Naive B cell (primary cell): ENCODE measurements around the gene SOX6. TPM values are rescaled to one million over a fixed set of nuclear protein-coding genes. Genes with fewer than 3 reads are reported as not detected.
"Not testable (repeated sequence)": the region's sequence is repeated elsewhere in the genome, so short reads cannot be mapped to it uniquely, and the experiment has no call there.

Experiments used
- ATAC-seq, 2 donors: fragments of 150-1000 bp; cut with Tn5 transposase; 2 replicates each; pipeline ENCODE4 v1.10.0; 2021; ENCODE audit warnings: low read depth in 2 of 2, mild to moderate bottlenecking in 2 of 2, moderate library complexity in 2 of 2
- DNase-seq: peaks from one replicate; pipeline ENCODE4 v3.0.0; 2022
- H3K27ac Mint-ChIP-seq, 6 donors: one replicate each; pipeline ENCODE4 v1.8.0; 2020 to 2022; ENCODE audit warnings: mild to moderate bottlenecking in 6 of 6, mixed read lengths in 6 of 6, moderate library complexity in 5 of 6, inconsistent platforms in 2 of 6
- H3K27me3 Mint-ChIP-seq, 3 donors: one replicate each; pipeline ENCODE4 v1.8.0; 2021 to 2022; ENCODE audit warnings: mixed read lengths in 3 of 3, mild to moderate bottlenecking in 1 of 3
- H3K36me3 Mint-ChIP-seq, 2 donors: one replicate each; pipeline ENCODE4 v1.8.0; 2020 to 2022; ENCODE audit warnings: mixed read lengths in 2 of 2, inconsistent platforms in 1 of 2, mild to moderate bottlenecking in 1 of 2
- H3K4me1 Mint-ChIP-seq, 3 donors: one replicate each; pipeline ENCODE4 v1.8.0; 2020 to 2022; ENCODE audit warnings: mixed read lengths in 3 of 3, inconsistent platforms in 1 of 3, mild to moderate bottlenecking in 1 of 3, moderate library complexity in 1 of 3
- H3K4me3 Mint-ChIP-seq, 8 donors: one replicate each; pipeline ENCODE4 v1.8.0; 2020 to 2022; ENCODE audit warnings: mild to moderate bottlenecking in 8 of 8, mixed read lengths in 8 of 8, moderate library complexity in 8 of 8, inconsistent platforms in 2 of 8
- H3K9me3 Mint-ChIP-seq, 7 donors: one replicate each; pipeline ENCODE4 v1.8.0; 2020 to 2022; ENCODE audit warnings: mixed read lengths in 7 of 7, mild to moderate bottlenecking in 5 of 7, inconsistent platforms in 2 of 7, moderate library complexity in 1 of 7
- polyA plus RNA-seq, 6 donors: library from polyadenylated mRNA; unstranded; fragments of 300-500 nt; fragmentation: Illumina TruSeq; gene quantifications; one replicate each; pipeline ENCODE4 v1.2.3, GENCODE V29; 2021; ENCODE audit warnings: low read depth in 6 of 6

The SOX6 gene
- polyA plus RNA-seq, result not detected

DNA sequence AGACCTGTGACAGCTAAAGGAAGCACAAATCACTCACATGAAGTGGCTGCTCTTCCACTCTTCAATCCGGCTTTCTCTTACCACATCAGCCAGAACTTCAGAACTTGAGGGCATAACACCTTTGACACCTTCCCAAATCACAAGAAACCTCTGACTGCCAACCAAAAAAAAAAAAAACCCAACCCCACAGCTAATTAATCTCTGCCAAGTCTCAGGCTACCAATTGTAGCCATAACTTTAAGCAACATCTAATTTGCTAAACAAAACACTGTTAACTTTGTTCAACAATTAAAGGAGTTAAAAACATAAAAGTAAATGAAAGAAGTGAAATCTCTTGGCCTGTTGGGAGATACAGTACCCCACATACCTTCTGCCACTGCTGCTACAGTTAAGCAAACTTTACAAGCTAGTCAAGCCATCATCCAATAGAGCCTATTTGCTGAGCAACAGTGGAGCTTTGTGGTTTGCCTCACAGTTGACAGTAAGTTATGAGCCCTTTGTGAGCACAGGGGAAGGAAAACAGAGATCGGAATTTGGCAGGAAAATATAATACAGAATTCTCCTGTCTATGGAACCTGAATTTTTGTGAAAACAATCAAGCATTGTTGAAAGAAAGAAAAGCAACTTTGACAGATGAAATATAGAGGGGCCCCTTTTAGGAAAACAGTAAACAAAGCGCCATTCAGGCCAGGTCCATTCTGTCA lies at the start of gene SOX6:
Gene SOX6 (minus strand): TSS at position 490 of the 704 bp plus-strand sequence. CDS start 15,298 bp downstream, outside the sequence.
- no peaks in the 10 kb centered on the region for H3K9me3 Mint-ChIP-seq

GRCh38 chr11:16404781-16405285 lies 48.5 kb upstream of the SOX6 start:
- Mint-ChIP-seq H3K4me3 (no peak overlapping the region), H3K27me3 (no peaks in the 10 kb centered on the region), H3K9me3 (peaks cover 0 to 3% (median 0%) of the 10 kb centered on the region in 7 donors), H3K27ac (no peak overlapping the region), H3K4me1 (no peaks in the 10 kb centered on the region), H3K36me3 (no peaks in the 10 kb centered on the region)
- ATAC-seq (no peak), DNase-seq (no peak)

More for the DNA sequence above, at the start of gene SOX6:
- H3K4me1 Mint-ChIP-seq, result no peaks in the 10 kb centered on the region
- ATAC-seq, result no peak
- H3K27ac Mint-ChIP-seq, result no peak within 1 kb of the TSS
- H3K36me3 Mint-ChIP-seq, result no peaks in the 10 kb centered on the region
- DNase-seq, result no peak
- H3K4me3 Mint-ChIP-seq, result no peak within 1 kb of the TSS
- H3K27me3 Mint-ChIP-seq, result peaks cover 0 to 5% (median 0%) of the 10 kb centered on the region in 3 donors

DNA sequence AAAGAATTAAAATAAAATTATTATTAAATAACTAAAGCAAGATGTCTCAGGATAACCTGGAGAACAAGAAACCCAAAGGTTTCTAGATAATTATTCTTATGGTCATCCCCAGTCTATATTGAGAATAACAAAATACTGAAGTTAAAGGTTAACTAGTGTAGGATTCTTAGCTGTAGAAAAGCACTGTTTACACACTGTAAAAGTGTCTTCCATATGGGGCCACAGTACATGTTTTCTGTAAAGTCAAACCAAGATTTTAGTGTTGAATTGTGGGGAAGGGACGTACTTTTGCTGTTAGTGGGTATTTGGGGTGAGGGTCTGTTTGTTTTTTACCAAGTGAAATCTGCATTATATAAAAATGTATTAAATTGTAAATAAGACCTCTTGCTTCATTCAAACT lies 47.5 kb upstream of the SOX6 start:
- H3K4me1 Mint-ChIP-seq, result no peaks in the 10 kb centered on the region
- peaks cover 0 to 3% (median 0%) of the 10 kb centered on the region in 7 donors for H3K9me3 Mint-ChIP-seq
- no peak overlapping the region for H3K27ac Mint-ChIP-seq
- H3K4me3 Mint-ChIP-seq, result no peak overlapping the region
- no peaks in the 10 kb centered on the region for H3K36me3 Mint-ChIP-seq
- H3K27me3 Mint-ChIP-seq, result no peaks in the 10 kb centered on the region
- DNase-seq (no peak), ATAC-seq (no peak)

DNA sequence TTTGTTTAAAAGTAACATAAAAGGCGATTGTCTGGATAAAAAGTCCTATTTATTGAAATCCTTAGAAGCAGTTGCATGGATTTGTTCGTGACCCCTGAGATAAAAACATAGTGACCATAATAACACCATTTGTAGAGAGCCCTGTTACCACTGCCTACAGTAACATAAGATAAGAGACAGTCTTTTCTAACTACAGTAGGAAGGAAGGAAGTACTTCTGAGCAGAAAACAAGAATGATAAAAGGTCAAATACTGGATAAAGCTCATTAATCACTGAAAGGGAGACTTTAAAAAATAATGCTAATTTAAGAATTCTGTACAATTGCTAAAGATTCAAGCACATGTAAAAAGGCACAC lies 47.1 kb upstream of the SOX6 start:
- Mint-ChIP-seq H3K27me3 (no peaks in the 10 kb centered on the region), H3K9me3 (peaks cover 0 to 3% (median 0%) of the 10 kb centered on the region in 7 donors), H3K4me3 (no peak overlapping the region), H3K4me1 (no peaks in the 10 kb centered on the region), H3K36me3 (no peaks in the 10 kb centered on the region), H3K27ac (no peak overlapping the region)
- no peak for ATAC-seq
- DNase-seq, result no peak

GRCh38 chr11:16402654-16403447 lies 46.5 kb upstream of the SOX6 start:
- Mint-ChIP-seq H3K4me1 (no peaks in the 10 kb centered on the region), H3K27ac (no peak overlapping the region)
- no peak for DNase-seq

GRCh38 chr11:16397390-16397789 lies 41.0 kb upstream of the SOX6 start:
- H3K4me1 Mint-ChIP-seq, result no peaks in the 10 kb centered on the region
- H3K9me3 Mint-ChIP-seq, result peaks cover 0 to 1% (median 0%) of the 10 kb centered on the region in 7 donors
- H3K27me3 Mint-ChIP-seq, result no peaks in the 10 kb centered on the region
- ATAC-seq (no peak), DNase-seq (no peak)
- no peak overlapping the region for H3K4me3 Mint-ChIP-seq
- no peak overlapping the region for H3K27ac Mint-ChIP-seq
- H3K36me3 Mint-ChIP-seq, result no peaks in the 10 kb centered on the region

More at GRCh38 chr11:16402654-16403447, 46.5 kb upstream of the SOX6 start:
- Mint-ChIP-seq H3K4me3 (no peak overlapping the region), H3K36me3 (no peaks in the 10 kb centered on the region), H3K27me3 (no peaks in the 10 kb centered on the region), H3K9me3 (peaks cover 0 to 3% (median 0%) of the 10 kb centered on the region in 7 donors)
- no peak for ATAC-seq

GRCh38 chr11:16395601-16396000 lies 39.3 kb upstream of the SOX6 start:
- ATAC-seq (no peak), DNase-seq (no peak)
- Mint-ChIP-seq H3K9me3 (peaks cover 0 to 7% (median 2%) of the 10 kb centered on the region in 7 donors), H3K27me3 (no peaks in the 10 kb centered on the region), H3K27ac (no peak overlapping the region), H3K4me3 (no peak overlapping the region), H3K4me1 (no peaks in the 10 kb centered on the region), H3K36me3 (no peaks in the 10 kb centered on the region)

- Mint-ChIP-seq H3K4me1 (no peaks in the 10 kb centered on the region), H3K36me3 (no peaks in the 10 kb centered on the region), H3K27ac (no peak overlapping the region), H3K9me3 (peaks cover 0 to 14% (median 6%) of the 10 kb centered on the region in 7 donors), H3K4me3 (no peak overlapping the region), H3K27me3 (no peaks in the 10 kb centered on the region)
- no peak for ATAC-seq
- no peak for DNase-seq
Measured at GRCh38 chr11:16394947-16395346, 38.6 kb upstream of the SOX6 start.

GRCh38 chr11:16393340-16393739 lies 37.0 kb upstream of the SOX6 start:
- H3K36me3 Mint-ChIP-seq, result no peaks in the 10 kb centered on the region
- DNase-seq (no peak), ATAC-seq (no peak)
- no peak overlapping the region for H3K4me3 Mint-ChIP-seq
- H3K4me1 Mint-ChIP-seq, result no peaks in the 10 kb centered on the region
- H3K27me3 Mint-ChIP-seq, result no peaks in the 10 kb centered on the region
- H3K27ac Mint-ChIP-seq, result no peak overlapping the region
- H3K9me3 Mint-ChIP-seq, result peaks cover 0 to 15% (median 8%) of the 10 kb centered on the region in 7 donors

DNA sequence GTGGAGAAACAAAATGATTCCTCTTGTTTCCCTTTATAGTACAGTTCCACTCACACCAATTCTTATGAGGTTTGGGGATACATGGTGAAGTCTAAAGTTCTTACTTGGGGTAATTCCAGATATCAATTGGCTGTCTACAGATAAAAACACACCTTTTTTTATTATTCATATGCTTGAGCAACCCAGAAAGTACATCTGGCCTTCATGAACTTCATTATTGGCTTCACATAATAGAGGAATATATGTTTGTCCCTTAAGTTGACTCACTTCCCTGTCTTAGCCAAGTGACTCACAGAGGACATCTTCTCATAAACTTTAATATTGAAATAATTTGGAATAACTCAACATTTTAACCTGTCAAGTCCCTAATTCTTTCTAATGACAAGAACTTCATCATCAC lies 36.3 kb upstream of the SOX6 start:
- peaks cover 0 to 15% (median 6%) of the 10 kb centered on the region in 7 donors for H3K9me3 Mint-ChIP-seq
- H3K36me3 Mint-ChIP-seq, result no peaks in the 10 kb centered on the region
- H3K4me1 Mint-ChIP-seq, result no peaks in the 10 kb centered on the region
- DNase-seq (no peak), ATAC-seq (no peak)
- H3K4me3 Mint-ChIP-seq, result no peak overlapping the region
- H3K27ac Mint-ChIP-seq, result no peak overlapping the region
- H3K27me3 Mint-ChIP-seq, result no peaks in the 10 kb centered on the region

DNA sequence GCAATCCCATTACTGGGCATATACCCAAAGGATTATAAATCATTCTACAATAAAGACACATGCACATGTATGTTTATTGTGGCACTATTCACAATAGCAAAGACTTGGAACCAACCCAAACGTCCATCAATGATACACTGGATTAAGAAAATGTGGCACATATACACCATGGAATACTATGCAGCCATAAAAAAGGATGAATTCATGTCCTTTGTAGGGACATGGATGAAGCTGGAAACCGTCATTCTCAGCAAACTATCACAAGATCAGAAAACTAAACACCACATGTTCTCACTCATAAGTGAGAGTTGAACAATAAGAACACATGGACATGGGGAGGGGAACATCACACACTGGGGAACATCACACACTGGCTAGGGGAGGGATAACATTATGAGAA lies 34.5 kb upstream of the SOX6 start:
- not testable (repeated sequence) for H3K4me3 Mint-ChIP-seq, H3K4me1 Mint-ChIP-seq, DNase-seq, H3K36me3 Mint-ChIP-seq, H3K27me3 Mint-ChIP-seq, ATAC-seq, H3K27ac Mint-ChIP-seq
- H3K9me3 Mint-ChIP-seq, result peaks cover 0 to 15% (median 6%) of the 10 kb centered on the region in 7 donors

DNA sequence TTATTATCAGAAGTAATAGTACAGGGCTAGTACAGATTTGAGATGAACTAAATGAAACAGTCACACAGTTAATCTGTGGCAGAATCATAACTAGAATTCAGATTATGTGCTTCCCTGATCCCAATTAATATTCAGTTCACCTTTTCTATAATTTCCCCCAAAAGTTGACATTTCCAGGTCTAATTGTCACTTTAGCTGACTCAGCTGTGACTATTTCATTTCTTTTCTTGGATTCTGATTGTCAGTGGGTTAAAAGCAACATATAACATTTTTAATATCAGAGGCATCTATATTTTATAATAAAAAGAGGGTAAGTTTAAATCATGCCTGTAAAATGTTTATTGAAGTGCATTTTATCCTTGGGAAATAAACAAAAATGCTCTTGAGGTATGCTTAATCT lies 28.8 kb upstream of the SOX6 start:
- DNase-seq (no peak), ATAC-seq (no peak)
- H3K9me3 Mint-ChIP-seq, result peaks cover 0 to 3% (median 1%) of the 10 kb centered on the region in 7 donors
- H3K27ac Mint-ChIP-seq, result no peak overlapping the region
- no peak overlapping the region for H3K4me3 Mint-ChIP-seq
- no peaks in the 10 kb centered on the region for H3K27me3 Mint-ChIP-seq
- H3K4me1 Mint-ChIP-seq, result no peaks in the 10 kb centered on the region
- no peaks in the 10 kb centered on the region for H3K36me3 Mint-ChIP-seq

DNA sequence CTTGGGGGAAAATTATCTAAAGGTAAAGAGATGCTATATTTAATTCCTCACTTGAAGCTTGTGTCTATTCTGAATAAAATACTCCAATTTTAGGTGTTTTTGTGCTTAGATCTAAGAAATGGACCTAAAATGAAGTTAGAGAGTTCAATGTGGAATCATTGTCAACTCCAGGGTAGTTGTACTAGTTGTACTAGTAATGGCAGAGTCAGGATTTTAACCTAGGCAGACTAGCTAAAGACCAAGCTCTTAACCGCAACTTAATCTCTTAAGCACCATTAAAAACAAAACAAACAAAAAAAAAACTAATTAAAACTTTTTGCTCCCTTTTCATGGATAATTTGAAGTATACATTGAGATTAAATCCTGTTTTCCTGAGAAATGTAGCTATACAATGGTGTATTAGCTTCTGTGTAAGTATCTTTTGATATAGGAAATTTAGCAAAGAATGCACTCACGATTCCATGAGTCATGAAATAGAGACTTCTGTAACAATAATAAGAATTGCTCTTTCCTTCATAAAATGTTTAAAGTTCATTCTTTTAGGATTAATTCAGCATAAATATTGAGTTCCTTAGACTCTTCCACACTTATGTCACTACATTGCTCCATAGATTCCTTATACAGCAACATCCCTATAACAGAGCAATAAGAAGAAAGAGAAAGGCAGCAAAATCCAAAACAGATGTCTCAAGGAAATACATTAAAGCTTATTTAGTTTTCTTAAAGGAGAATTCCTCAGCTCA lies 26.5 kb upstream of the SOX6 start:
- Mint-ChIP-seq H3K36me3 (no peaks in the 10 kb centered on the region), H3K9me3 (peaks cover 0 to under 1% (median 0%) of the 10 kb centered on the region in 7 donors), H3K27me3 (no peaks in the 10 kb centered on the region), H3K4me1 (no peaks in the 10 kb centered on the region), H3K4me3 (no peak overlapping the region), H3K27ac (no peak overlapping the region)
- DNase-seq (no peak), ATAC-seq (no peak)
